ENCODE results near the gene SNTB2. TPM values are rescaled to one million over a fixed set of nuclear protein-coding genes. Genes with fewer than 3 reads are reported as not detected.

Gene SNTB2
- total RNA-seq, 1 donor from 2014 or later = 69.3 TPM

- DNase-seq (ENCODE audit: low read depth in 2 of 2) = no peak
These were observed 131.4 kb downstream of the SNTB2 start for GRCh38 chr16:69318177-69318910.

- DNase-seq (ENCODE audit: low read depth in 2 of 2) = no peak
These were observed 131.9 kb downstream of the SNTB2 start for GRCh38 chr16:69318911-69319289.

GRCh38 chr16:69319381-69319780, 132.4 kb downstream of the SNTB2 start:
- no peak for DNase-seq (ENCODE audit: low read depth in 2 of 2)

- no peak for DNase-seq (ENCODE audit: low read depth in 2 of 2)
These were observed 133.1 kb downstream of the SNTB2 start for GRCh38 chr16:69319826-69320739.

GRCh38 chr16:69320740-69321073, 133.7 kb downstream of the SNTB2 start:
- no peak for DNase-seq (ENCODE audit: low read depth in 2 of 2)

GRCh38 chr16:69321080-69321479, 134.1 kb downstream of the SNTB2 start:
- DNase-seq (ENCODE audit: low read depth in 2 of 2) = no peak

- DNase-seq (ENCODE audit: low read depth in 2 of 2) = no peak
These were observed 135.4 kb downstream of the SNTB2 start for GRCh38 chr16:69322343-69322742.

GRCh38 chr16:69323415-69323814, 136.5 kb downstream of the SNTB2 start:
- no peak for DNase-seq (ENCODE audit: low read depth in 2 of 2)

GRCh38 chr16:69324013-69324531, 137.1 kb downstream of the SNTB2 start:
- DNase-seq (ENCODE audit: low read depth in 2 of 2) = no peak

GRCh38 chr16:69324585-69325253, 137.8 kb downstream of the SNTB2 start:
- no peak for DNase-seq (ENCODE audit: low read depth in 2 of 2)

GRCh38 chr16:69325784-69326171, 138.8 kb downstream of the SNTB2 start:
- no peak for DNase-seq (ENCODE audit: low read depth in 2 of 2)

- DNase-seq (ENCODE audit: low read depth in 2 of 2) = peak; percentile 22 to 73
These were observed 139.4 kb downstream of the SNTB2 start for GRCh38 chr16:69326172-69326873.

- DNase-seq (ENCODE audit: low read depth in 2 of 2) = no peak
These were observed 140.8 kb downstream of the SNTB2 start for GRCh38 chr16:69327585-69328310.

GRCh38 chr16:69328854-69329316, 141.9 kb downstream of the SNTB2 start:
- DNase-seq (ENCODE audit: low read depth in 2 of 2) = peak in 1 of 2 donors; percentile 9

- DNase-seq (ENCODE audit: low read depth in 2 of 2) = no peak
These were observed 142.7 kb downstream of the SNTB2 start for GRCh38 chr16:69329369-69330285.

GRCh38 chr16:69330286-69331109, 143.5 kb downstream of the SNTB2 start, which contains the start of gene PDF:
Gene PDF, minus strand, starts transcription at chr16:69330588. Its CDS starts 18 bp downstream, at chr16:69330570.
- DNase-seq (ENCODE audit: low read depth in 2 of 2) = peak; percentile 80 to 95

- no peak for DNase-seq (ENCODE audit: low read depth in 2 of 2)
These were observed 147.7 kb downstream of the SNTB2 start for GRCh38 chr16:69334696-69335095.

- no peak for DNase-seq (ENCODE audit: low read depth in 2 of 2)
These were observed 151.8 kb downstream of the SNTB2 start for GRCh38 chr16:69338557-69339288.
